GM21529 (cell line): ENCODE measurements around the gene ABCB9.
A peak's percentile ranks its signal among the peaks of the same experiment; 100 is the strongest.
"Not testable (repeated sequence)": the region's sequence is repeated elsewhere in the genome, so short reads cannot be mapped to it uniquely, and the experiment has no call there.

Experiments used
- ATAC-seq: cut with Tn5 transposase; IDR thresholded peaks from one replicate; pipeline ENCODE4 v1.9.1; 2021; ENCODE audit not compliant: unreplicated experiment

Gene ABCB9

GRCh38 chr12:122944605-122945592 lies 21.4 kb downstream of the ABCB9 start:
- ATAC-seq, result no peak

DNA sequence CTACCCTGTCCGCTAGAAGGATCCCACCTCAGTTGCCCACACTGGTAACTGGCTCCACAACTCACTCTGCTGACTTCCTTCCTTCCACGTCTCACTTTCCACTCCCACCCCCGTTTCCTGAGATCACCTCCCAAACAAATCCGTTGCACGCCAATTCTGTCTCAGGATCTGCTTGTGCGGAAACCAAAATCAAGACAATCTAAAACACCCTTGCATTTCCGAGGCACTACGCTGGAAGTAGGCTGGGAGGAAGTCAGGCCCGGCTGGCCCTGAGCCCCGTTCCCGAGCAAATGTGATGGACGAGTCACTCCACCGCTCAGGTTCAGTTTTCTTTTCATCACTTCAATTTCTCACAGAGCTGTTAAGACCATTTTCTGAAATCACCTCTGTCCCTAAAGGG lies 23.1 kb downstream of the ABCB9 start:
- ATAC-seq, result no peak

GRCh38 chr12:122942637-122943036 lies 23.6 kb downstream of the ABCB9 start:
- no peak for ATAC-seq

- ATAC-seq, result not testable (repeated sequence)
Observed at GRCh38 chr12:122941351-122941750, 24.9 kb downstream of the ABCB9 start.

DNA sequence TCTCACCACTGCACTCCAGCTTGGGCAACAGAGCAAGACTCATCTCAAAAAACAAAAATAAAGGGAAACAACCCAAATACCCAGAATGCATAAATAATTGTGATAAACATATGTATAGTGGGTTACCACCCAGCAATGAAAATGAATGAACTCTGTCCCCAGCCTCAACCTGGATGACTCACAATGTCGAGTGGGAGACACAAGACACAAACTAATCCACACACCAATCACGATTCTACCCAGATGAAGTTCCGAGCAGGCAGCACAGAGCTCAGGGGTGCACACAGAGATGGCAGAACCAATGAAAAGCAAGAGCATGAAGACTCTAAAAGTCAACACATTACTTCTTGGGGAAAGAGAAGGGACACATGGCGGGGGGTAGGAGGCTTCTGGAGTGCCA lies 27.1 kb downstream of the ABCB9 start:
- no peak for ATAC-seq

DNA sequence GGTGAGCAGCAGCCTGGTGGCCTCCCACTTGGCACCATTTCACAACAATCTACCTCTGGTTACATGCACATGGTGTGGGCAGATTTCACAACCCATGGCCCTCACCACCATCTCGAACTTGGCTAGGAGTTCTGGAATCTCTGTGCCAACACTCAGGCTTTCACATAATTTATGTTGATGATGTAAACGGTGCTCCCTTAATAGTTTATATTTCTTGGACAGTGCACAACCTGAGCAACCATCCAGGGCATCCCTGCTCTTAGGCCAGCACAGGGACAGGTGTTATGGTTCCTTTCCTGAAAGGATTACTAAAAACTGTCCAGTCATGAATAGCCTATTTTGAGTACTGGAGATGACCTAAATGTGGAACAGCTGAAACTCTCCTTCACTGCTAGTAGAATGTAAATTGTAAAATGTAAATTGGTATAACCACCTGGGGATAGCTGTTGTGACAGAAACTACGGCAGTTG lies 28.6 kb downstream of the ABCB9 start:
- ATAC-seq, result no peak

DNA sequence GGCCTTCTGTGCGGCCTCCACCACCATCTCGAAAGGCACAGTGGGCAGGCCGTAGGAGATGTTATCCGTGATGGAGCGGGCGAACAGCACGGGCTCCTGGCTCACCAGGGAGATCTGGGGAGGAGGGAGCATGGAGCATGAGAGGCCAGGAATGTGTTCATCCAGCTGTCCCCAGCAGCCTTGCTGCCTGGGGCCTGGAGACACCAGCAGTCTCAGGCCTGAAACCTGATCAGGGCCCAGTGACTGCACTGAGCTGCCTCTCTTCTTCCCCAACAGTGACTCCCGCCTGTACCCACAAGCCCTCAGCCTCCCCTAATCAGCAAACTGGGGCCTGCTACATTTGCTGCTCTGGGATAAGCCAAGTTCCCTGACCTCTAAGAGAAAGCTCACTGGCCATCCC lies 30.9 kb downstream of the ABCB9 start:
- ATAC-seq, result no peak

GRCh38 chr12:122934722-122935121 lies 31.5 kb downstream of the ABCB9 start:
- ATAC-seq, result peak; percentile 65

DNA sequence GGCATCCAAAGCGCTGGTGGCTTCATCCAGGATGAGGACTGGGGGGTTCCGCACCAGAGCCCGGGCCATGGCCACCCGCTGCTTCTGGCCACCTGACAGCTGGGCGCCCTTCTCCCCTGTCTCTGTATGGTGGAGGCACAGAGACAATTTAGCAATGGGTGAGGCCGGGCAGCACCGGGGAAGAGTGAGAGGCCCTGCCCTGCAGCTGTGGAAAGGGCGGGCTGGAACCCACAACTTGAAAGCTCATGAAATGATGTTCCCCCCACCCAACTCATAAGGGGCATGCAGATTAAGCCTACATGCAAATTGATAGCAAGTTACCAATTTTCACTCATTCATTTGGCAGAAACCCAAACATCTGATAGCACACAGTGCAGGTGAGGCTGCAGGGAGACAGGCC lies 34.1 kb downstream of the ABCB9 start:
- no peak for ATAC-seq

DNA sequence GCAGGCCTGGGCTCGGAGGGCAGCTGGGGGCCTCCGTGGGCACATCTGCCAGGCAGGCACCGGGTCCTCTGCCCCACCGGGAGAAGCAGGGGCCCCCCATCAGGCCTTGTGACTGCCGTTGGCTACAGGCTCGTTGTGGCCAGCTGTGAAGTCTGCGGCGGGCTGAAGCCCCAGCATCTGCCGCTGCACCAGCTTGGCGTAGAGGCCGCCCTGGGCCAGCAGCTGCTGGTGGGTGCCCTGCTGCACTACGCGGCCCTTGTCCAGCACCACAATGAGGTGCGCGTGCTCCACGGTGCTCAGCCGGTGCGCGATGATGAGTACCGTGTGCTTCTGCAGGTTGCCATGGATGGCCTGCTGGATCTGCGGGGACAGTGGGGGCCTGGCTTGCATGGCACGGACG lies 36.5 kb downstream of the ABCB9 start:
- no peak for ATAC-seq

DNA sequence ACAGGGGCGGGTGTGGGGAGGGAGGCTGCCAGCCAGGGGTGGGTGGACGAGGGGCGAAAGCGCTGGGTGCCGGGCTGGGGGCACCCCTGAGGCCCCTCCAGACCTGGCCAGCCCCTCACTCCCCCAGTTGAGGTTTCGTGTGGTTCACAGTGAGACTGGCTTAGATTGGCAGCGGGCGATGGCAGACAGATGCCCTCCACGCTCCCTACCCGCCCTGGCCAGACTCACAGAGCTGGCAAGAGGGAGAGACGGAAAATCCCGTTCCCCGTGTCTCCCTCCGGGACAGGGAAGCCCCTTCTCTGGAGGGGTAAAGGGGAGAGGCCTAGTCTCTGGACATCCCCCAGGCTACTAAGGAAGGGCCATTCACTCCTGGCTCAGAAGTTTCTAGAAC lies 37.1 kb downstream of the ABCB9 start:
- ATAC-seq, result no peak

DNA sequence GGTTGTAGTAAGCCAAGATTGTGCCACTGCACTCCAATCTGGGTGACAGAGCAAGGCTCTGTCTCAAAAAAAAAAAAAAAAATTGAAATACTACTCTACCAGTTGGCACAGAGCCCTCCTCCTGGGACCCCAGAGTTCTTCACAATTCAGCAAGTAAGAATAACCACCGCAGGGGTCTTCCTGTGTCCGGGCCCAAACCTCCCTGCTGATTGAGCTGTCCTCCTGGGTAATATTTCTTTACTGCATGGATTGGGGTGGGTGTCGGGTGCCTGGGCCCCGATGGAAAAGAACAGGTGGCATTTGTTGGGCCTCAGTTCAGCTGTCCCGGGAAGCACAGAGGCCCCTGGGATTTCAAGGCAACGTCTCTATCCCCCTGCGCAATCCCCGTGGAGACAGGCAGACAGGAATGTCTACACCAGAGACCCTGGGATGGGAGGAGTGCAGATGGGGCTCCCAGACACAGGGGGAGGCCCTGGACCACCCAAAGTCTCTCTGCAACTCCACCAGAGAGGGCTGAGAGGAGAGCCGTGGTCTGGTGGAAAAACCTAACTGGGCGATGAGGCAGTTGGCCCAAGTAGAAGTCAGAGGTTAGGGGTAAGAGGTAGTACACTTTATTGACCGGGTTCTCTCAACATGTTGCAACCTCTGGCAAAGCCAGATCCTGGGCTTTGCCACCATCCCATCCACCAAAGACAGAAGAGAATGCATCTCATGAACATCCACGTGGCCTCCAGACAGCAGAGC lies 37.7 kb downstream of the ABCB9 start:
- ATAC-seq, result no peak

DNA sequence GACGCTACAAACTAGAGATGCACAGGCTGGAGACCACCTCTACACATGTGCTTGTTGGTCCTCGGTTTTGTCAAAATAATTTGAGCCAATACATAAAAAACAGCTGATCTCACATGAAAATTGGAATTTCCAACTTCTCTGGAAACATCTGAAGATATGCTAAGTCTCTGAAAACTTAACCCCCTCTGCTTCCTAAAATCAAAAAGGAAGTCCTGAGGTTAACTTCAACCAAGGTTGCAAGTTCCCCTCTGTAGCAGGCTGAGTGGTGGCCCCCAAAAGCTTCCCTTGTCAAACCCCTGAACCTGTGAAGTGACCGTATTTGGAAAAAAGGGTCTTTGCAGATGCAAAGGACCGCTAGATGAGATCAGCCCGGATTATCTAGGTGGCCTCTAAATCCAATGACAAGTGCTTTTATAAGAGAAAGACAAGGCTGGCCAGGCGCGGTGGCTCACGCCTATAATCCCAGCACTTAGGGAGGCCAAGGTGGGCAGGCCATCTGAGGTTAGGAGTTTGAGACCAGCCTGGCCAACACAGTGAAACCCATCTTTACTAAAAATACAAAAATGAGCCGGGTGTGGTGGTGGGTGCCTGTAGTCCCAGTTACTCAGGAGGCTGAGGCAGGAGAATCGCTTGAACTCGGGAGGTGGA lies 38.4 kb downstream of the ABCB9 start:
- no peak for ATAC-seq

- ATAC-seq, result no peak
Observed at GRCh38 chr12:122921917-122922316, 44.3 kb downstream of the ABCB9 start.

- ATAC-seq, result no peak
Observed at GRCh38 chr12:122920687-122921086, 45.6 kb downstream of the ABCB9 start.

DNA sequence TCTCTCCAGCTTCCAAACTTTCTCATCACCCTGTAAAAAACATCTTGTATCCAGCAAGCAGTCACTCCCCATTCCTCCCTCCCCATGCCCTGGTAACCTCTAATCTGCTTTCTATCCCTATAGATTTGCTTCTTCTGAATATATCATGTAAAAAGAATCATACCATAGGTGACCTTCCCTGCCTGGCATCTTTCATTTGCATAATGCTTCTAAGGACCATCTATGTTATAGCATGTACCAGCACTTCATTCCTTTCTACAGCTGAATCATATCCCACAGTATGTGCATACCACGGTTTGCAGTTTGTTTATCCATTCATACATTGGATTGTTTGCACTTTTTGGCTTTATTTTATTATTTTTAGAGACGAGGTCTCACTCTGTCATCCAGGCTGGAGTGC lies 47.4 kb downstream of the ABCB9 start:
- ATAC-seq, result no peak

DNA sequence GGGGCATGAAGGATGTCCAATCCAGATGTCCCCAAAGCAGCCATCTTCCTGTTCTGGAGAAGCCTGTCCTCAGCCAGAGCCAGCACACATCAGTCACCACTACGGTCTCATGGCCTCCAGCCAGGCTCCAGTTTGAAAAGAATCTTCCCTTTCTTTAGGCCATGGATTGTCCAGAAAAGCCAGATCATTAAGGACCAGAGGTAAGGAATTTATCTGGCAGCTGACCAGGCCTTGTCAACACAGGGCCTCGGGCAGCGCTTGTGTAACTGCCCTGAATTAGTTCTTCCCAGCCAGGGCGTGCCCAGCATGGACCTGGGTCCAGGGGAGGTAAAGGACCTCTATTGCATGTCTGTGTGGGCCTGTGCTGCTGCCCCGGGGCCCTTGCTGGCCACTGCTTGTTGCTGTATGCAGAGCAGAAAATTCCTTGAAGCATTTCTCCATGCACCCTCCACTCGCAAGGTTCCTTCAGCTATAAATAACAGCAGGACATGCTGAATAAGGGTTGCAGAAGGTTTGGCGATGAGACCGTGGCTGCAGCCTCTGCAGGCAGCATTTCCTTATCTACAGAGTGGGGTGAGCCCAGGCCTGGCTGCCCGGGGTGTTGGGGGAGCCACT lies 48.6 kb downstream of the ABCB9 start:
- no peak for ATAC-seq

DNA sequence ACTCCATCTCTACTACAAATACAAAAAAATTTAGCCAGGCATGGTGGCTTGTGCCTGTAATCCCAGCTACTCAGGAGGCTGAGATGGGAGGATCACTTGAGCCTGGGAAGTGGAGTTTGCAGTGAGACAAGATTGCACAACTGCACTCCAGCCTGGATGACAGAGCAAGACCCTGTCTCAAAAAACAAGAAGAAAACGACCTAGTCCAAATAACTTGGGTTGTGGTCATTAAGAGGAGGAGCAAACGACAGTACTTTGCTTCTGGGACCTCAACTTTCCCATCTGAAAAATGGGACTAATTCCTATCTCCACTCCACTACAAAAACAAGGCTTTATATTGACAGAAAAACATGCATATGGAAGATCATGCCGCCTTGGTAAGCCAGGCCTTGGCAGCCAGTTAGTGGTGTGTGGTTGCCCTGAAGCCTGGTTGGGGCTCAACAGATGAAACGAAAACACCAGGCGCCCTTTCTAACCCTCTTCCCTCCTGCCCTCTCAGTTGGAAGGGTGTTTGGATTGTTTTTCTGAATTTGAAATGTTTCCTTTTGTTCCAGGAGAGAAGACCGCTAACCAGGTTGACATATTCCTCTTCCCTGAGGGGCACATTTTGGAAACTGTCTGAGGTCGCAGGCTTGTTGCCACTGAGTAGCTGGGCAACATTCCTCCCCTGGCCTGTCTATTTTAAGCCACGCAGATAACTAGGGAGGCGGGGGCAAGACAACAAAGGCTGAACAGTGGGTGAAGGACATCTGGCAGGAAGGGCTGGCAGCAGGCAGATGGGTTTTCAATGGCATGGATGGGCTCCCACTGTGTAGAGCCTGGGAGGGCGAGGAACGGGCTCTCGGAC lies 56.6 kb downstream of the ABCB9 start:
- ATAC-seq, result no peak

DNA sequence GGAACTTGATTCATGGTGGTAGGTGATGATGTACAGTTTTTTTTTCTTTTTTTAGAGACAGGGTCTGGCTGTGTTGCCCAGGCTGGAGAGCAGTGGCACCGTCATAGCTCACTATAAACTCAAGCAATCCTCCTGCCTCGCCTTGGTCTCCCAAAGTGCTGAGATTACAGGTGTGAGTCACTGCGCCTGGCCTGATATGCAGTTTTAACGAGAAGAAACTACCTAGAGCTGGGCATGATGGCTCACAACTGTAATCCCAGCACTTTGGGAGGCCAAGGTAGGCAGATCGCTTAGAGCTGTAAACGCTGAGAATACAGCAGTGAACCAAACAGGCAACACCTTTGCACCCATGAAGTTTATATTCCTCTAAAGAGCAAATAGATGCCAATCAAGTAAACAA lies 57.3 kb downstream of the ABCB9 start:
- no peak for ATAC-seq

- ATAC-seq, result not testable (repeated sequence)
Observed at GRCh38 chr12:122905258-122905657, 61.0 kb downstream of the ABCB9 start.
